ENCODE measurements around the gene SNAI1.
A peak's percentile ranks its signal among the peaks of the same experiment; 100 is the strongest.

SNAI1 gene

DNA sequence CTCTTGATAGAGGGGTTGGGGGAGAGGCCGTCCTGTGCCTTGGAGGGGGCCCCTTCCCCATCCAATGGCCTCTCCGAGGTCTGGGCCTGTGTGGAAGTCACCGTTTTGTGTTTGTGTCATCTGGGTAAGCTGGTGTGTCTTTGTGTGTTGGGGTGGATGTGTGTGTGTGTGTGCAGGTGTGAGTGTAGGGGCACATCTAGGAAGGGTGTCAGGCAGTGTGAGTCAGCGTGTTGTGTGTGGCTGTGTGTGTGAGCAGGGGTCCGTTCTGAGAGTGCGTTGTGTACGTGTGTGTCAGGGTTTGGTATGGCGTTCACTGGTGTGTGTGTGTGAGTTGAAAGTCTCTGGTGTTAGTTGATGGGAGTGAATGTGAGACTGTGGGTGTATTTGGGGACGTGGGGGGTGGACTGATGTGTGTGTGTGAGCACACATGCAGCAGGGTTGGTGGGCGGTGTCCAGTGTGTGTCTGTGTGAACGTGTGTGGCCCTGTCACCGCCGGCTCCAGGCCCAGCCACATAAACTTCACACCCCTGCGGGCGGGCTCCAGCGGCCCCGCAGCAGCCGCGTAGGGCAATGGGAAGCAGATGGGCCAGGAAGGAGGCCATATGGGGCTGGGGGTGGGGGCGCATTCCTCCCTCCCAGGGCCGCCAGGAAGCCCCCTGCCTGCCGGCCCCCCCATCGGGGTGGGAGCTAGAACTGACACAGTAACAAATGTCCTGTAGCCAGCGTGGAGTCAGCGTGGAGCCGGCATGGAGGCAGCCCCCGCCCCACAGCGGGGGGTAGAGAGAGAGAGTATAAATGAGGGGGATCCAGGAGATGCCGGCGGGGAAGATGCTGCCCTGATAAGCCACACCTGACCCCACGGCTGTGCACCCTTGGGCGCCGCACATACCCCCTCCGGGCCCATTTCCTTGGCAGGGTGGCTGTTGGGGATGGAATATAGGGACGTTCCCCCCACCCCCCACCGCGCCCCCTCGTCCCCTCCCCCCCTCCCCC lies 32.1 kb downstream of the SNAI1 start:
- DNase-seq = no peak

DNA sequence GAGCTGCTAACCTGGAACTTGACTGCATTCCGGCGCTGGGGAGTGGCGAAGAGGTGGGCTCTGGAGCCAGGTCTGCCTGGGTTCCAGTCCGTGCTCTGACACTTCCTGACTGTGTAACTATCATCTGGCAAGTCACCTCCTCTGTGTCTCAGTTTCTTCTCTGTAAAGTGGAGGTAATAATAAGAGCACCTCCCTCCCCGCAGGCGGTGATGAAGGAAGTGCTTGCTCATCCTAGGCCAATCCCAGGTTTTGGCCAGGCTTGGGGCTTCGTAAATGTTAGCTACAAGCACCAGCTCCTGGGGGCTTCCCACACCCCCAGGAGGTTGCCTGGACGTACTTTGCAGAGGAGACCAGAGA lies 32.8 kb downstream of the SNAI1 start:
- no peak for DNase-seq

DNA sequence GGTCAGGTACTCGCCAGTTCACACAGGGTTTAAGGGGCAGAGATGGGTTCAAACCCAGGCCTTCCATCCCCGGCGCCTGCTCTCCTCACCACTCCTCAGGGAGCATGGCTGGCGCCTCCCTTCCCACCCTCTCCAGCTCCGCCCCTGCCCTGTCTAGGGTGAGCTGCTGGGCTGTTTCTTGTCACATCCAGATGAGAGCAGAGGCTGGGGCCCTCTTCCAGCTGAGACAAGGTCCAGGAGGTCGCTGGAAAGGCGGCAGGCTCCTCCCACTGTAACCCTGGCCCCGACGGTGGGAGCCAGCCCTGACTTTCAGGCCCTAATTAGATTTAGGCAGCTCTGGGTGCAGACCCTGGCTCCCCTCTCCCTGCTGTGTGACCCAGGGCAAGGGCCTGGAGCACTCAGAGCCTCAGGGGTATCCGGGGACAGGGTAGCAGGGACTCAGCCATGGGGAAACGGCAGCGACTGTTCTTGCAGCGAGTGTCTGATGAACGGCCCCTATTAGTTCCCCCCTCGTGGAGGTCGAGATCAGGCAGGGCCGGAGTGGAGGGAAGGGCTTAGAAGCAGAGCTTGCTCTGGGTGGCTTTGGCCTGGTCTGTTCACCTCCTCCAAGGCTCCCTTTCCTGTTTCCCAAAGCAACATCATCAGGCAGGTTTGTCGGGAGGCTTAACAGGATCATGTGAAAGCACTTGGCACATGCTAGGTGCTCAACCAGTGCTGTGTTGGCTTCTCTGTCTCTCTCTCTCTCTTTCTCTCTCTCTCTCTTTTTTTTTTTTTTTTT lies 33.4 kb downstream of the SNAI1 start:
- no peak for DNase-seq

DNA sequence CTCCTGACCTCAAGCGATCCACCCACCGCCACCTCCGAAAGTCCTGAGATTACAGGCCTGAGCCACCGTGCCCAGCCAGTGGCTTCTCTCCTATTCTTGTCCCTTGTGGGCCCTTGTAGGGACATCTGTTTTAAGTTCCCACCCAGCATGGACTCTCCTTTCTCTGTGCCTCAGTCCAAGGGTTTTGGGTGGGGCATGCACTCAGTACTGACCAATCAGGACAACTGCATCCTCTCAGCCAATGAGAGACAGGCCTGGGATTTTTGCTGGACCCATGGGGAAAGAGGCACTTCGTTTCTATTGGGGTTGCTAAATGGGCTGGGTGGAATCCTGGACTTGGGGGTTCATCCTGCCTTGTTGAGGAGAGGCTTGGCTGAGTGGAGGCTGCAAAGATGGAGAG lies 34.4 kb downstream of the SNAI1 start:
- no peak for DNase-seq

DNA sequence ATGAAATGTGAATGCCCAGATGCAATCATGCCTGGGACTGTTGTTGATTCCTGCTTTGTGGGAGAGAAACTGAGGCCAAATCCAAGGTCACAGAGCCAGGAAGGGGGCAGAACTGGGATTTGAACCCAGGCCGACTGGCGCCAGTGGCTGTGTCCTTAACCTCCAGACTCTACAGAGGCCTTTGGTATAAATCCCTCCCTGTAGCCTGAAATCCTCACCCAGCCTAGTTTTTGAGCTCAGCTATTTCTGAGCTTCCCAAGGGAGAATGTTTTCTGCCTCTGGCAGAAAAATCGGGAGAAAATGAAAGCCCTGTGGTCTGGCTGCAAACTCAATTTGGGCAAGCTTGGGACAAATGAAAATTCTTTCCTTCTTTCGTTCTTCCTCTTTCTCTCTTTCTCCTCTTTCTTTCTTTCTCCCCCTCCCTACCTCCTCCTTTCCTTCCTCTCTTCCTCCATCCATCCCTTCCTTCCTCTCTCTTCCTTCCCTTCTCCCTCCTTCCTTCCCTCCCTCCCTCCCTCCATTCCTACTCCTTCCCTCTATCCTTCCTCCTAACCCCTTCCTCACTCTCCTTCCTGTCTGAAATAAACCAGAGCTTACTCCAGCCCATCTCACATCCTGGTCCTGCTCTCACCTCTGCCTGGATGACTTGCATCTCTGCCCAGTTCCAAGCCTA lies 34.9 kb downstream of the SNAI1 start:
- no peak for DNase-seq

DNA sequence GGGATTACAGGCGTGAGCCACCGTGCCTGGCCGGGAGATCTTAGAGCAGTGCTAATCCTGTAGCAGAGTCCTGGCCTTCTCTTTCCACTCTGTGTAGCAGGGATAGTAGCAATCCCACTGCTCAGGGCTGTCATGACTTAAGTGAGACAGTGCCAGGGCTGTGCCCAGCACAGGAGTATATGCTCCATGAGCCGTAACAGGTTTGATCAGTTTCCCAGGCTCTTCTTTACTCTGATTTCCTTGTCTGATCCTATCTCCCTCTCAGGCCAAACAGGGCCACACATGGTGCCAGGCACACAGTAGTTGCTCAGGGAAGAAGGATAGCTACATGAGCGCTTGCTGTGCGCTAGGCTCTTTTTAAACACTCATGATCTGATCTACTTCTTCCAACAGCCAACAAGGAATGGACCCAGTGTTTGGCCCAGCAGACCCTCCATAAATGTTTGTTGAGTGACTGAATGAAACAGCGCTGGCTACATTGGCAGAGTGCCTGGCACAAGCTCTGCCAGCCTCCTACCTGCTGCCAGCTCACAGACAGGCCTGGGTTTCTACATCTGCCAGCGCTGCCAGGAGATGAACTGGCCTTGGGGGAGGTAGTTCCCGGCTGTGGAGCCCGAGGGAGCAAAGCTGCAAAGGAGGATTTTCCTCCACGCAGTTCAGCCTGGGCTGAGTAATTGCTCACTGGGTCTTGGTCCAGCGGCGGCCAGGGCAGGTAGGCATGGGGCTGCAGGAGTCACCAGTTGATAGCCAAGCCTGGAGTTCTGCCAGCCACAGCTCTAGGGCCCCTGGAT lies 36.9 kb downstream of the SNAI1 start:
- no peak for DNase-seq

DNA sequence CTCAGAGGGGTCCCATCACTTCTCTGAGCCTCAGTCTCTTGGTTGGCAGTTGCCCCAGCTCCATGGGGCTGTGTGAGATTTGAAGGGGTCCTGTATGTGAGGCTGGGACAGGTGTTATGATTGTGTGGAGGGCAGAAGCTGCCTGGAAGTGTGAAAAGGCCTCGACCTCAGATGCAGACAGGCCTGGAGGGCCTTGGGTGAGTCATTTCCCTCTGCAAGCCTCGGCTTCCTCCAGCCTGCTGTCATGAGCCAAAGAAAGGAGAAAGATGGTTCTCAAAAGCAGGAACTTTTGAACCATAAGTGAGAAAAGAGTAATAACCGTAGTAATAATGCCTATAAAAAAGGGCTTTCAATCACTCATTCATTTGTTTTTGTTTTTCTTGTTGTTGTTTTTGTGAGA lies 37.5 kb downstream of the SNAI1 start:
- no peak for DNase-seq

DNA sequence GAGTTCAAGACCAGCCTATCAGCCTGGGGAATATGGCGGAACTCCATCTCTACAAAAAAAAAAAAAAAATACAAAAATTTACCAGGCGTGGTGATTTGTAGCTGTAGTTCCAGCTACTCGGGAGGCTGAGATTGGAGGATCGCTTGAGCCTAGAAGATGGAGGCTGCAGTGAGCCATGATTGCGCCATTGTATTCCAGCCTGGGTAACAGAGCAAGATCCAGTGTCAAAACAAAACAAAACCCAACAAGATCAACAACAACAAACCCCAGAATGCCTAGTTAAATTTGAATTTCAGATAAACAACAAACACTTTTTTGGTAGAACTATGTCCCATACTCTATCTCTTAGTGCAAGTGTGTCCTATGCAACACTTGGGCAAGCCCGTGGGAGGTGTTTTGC lies 39.9 kb downstream of the SNAI1 start:
- no peak for DNase-seq

DNA sequence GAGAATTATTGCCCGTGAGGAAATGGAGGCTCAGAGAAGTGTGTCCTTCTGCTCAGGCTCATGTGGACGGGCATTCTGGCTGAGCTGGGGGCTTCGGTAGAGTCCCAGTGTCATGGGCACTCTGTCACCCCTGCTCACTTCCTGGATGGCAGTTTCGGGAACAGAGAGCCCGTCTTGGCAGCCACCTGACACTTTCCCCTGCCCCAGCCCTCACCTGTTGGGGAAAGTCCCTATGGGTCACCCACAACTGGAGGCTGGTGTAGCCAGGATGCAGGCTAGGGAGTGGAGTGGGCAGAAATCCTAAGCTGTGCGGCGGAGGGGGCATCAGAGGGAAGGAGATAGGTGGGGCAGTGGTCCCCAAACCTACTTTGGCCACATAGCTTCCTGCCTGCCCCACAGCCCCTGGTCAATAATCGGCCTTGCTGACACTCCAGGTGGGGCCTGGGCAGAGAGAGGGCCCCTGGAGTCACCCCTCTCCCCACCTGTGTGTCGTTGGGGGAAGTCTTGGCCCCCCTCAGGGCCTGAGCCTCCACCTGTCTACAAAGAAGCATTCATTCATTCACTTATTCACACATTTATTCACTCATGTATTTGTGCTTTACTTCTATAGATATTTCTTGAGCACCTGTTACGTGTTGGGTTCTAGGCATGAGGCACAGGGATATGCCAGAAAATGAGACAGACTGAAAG lies 40.5 kb downstream of the SNAI1 start:
- DNase-seq = peak; percentile 39

DNA sequence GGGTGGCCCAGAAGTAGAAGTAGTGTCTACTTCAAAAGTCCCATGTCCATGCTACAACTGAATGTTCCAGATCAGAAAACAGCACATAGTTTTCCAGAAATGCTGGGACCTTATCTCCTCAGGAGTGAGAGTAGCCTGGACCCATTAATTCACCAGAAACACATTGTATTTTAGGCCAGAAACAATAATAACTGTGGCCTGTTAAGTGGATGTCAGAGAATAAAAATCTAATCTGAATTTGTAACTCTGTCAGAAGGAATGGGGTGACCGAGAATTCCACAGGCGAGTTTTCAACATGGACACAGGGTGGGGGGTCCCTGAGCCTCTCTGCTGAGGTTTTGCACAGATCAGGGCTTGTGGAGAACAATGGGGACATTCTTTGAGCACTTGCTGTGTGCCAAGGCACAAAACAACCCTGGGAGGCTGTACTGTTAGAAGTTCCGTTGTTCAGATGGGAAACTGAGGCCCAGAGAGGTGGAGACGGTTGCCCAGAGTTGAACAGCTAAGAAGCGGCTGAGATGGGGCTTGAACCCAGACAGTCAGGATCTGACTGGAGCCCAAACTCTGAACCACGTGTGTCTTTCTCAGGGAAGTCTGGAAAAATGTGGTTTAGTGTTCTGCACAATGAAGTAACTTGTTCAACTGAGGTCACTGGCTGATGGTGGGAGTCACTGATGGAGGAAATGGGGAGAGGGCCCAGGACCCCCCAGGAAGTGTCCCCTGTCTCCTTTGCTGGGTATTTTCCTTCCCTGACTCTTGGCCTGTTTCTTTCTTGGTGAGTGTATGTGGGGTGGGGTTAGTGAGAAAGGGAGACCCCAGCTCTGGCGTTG lies 44.2 kb downstream of the SNAI1 start:
- no peak for DNase-seq

DNA sequence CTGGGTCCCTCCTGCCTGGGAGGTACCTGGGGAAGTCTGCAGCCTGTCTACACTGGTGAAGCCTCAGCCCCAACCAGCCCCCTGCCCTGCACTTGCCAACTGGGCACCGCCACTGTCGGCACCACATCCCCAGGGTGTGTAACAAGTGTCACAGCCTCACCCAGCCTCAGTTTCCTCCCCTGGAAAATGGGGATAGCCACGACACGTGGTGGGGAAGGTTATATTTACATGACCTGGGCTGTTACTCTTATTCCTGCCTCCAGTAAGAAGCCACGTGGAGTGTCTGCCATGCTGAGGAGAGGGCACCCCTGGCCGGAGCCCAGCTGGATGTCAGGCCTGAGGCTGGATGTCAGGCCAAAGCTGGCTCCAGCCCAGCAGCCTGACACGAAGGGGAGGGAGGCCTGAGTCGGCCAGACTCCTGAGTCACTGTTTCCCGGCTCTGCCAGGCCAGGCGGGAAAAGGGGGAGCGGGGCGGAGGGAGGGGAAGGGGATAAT lies 44.9 kb downstream of the SNAI1 start:
- DNase-seq = no peak

DNA sequence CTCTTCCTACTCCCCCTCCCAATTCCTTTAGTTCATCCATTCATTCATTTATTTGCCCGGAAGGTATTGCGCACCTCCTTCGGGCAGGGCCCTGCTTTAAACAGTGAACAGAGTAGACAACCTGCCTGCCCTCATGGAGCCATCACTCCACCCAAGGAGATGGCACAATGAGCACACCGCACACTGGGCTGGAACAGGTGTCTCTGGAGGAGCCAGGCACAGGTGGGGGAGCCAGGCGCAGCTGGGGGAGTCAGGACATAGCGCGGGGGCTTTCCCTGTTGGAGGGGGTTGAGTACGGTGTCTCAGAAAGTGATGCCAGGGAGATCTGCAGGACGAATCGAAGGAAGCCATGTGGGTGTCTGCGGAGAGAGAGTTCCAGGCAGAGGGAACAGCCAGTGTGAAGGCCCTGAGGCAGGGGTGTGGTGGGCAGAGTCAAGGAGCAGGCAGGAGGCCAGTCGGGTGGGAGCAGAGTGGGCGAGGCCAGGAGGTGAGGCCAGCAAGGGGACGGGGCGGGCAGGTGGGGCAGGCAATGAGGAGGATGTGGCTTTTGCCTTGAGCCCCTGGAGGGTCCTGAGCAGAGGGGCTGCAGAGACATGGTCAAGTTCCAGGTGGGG lies 46.4 kb downstream of the SNAI1 start:
- no peak for DNase-seq

DNA sequence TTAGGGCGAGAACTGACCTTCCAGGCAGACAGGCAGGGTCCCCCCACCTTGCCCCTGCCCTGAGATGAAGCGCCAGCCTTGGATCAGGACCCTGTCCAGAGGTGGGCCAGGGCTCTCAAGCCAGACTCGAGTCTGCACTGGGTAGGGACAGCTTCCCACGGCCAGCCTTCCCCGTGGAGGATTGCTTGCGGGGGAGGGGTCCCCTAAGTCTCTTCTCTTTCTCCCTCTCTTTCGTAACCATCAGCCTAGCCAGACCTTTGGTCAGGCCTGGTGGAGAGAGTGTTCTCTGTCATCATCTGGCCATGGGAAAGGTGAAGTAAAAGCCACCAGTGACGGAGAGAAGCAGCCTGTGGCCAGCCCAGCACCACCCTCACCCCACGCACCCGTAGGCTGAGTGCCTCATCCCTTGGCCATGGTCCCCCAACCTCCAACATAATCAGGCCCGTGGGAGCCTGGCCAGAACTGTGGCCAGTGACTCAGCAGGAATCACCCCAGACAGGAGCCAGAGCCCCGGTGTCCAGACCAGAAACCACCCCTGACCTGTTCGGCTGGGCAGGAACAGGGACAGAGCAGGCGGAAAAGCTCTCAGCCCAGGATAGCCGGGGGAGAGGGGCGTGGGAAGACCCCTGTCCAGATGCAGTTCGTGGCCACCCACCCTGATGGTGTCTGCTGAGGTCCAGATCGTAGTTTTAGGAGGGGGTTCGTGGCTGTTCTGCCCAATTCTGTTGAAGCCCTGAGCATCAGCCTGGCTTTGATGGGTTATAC lies 47.1 kb downstream of the SNAI1 start:
- DNase-seq = no peak

DNA sequence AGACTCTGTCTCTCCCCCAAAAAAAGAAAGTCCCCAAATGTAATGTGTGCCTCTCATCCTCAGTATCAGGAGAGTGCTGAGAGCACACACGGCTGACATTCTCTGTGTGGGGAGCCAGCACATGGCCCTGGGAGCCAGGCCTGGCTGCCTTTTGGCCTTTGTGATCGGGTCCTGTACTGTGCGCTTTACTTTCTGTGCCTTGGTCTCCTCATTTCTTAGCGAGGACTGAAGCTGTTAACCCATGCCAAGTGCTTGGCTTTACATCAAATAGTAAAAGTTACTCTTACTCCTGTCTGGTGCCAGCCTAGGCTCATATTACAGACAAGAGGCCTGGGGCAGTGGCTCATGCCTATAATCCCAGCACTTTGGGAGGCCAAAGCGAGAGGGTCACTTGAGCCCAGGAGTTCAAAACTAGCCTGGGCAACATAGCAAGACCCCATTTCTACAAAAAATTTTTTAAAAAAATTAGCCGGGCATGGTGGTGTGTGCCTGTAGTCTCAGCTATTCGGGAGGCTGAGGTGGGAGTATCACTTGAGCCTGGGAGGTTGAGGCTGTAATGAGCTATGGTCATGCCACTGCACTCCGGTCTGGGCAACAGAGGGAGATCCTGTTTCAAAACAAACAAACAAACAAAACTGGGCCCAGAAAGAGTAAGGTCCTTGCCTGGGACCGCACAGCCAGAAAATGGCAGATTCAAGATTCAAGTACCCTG lies 50.3 kb downstream of the SNAI1 start:
- DNase-seq = no peak

DNA sequence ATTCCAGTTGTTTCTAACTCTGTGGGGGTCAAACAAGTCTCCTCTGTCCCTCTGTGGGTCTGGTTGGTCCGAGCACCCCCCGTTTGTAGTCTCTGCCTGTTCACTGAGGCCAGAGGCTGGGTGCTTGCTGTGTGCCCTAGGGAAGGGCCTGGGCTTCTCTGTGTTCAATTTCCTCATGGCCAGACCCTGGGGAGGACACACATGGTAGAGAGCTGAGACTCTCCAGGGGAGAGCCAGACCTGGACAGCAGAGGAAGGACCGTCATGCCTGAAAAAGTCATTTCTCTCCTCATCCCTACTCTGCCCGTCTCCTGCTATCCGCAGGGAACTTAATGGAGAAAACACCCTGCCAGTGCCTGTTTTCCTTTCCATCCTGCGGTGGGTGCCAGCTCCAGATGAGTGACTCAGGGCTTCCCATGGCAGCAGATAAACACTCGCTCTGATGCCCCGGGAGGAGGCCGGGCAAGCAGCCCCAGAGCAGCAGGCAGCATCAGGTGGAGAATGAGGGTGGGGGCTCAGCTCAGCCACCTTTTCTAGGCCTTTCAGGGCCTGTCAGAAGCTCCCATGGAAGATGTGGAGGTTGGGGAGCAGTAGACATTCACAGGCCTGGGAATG lies 51.9 kb downstream of the SNAI1 start:
- peak; percentile 46 for DNase-seq

DNA sequence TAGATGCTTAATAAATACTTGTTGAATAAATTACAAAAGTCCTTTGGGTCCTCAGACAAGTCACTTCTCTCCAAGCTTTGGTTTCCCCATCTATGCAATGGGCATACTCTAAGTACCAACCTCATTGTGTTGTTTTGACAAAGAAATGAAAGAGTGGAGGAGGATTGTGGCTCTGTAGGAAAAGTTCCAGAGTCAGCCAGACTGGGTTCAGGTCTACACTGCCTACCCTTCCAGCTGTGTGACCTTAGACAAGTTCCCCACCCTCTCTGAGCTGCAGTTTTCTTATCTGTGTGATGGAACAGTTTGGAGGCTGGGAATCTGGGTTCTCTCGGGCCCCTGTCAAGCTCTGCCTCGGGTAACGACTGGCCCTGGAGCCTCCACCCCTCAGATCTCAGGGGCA lies 53.9 kb downstream of the SNAI1 start:
- DNase-seq = no peak

DNA sequence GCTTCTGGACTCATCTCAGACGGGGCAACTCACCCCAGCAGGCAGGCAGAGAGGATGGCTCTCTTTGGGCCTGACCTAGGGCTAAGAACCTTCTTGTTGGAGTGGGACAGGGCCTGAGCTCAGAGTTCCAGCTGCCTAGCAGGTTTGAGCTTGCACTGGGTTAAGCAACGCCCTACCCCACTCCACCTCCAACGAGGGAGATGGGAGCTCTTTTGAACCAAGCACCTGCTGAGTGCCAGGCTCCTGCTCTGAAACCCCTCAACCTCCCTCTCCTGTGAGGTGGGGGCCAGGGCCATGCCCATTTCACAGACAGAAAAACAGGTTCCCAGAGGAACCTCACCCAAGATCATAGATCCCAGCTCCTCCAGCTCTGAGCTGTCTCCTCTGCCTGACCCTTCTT lies 54.3 kb downstream of the SNAI1 start:
- DNase-seq = peak; percentile 67

DNA sequence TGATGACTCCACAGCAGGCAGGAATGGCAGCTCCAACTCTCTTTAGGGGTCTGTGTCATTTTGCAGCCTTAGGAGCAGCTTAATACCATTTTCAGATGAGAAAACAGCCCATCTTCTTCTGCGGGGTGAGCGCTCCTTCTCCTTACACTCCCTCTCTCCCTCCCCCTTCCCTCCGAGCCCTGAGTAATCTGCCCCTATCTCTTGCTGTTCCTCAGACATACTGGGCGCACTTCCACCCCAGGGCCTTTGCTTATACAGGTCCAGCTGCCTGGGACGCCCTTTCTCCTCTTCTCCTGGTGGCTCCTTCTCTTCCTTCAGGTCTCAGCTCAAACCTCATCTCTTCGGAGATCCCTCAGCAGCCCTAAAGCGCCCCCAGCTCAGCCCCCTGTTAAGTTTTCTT lies 54.8 kb downstream of the SNAI1 start:
- DNase-seq = no peak

DNA sequence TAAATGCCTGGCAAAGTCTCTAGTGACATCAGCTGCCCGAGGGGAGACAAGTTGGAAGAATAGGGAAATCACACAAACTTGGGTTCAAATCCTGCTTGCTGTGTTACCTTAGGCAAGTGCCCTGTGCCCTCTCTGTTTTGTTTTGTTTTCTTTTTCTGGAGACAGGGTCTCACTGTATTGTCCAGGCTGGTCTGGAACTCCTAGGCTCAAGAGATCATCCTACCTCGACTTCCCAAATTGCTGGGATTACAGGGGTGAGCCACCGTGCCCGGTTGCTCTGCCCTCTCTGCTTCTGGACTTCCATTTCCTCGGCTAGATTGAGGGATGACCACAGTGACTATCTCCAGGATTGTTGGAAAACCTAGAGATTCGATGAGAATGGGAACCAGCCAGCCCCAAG lies 55.4 kb downstream of the SNAI1 start:
- DNase-seq = no peak

Data from DMS53 (cell line).